HepG2 (cell line): ENCODE data around the gene NUP88. TPM values are rescaled to one million over a fixed set of nuclear protein-coding genes. Genes with fewer than 3 reads are reported as not detected.

Experiments
- CEBPG ChIP-seq: IDR thresholded peaks from 2 replicates; pipeline ENCODE4 v1.6.1; 2016
- FOXA1 ChIP-seq, 2 experiments: fragments of 450-650 bp in 1 of 2; sonication (generic) in 1 of 2; formaldehyde crosslinking in 1 of 2; IDR thresholded peaks; 2 replicates each; pipeline versions ENCODE4 v1.4.0 to v1.6.1; 2016 to 2020; ENCODE audit warnings: missing genetic modification reagents in 1 of 2
- JUNB ChIP-seq: sonication (generic); formaldehyde crosslinking; IDR thresholded peaks from 2 replicates; pipeline ENCODE4 v1.8.0; 2022; ENCODE audit warnings: missing genetic modification reagents, mild to moderate bottlenecking, borderline replicate concordance
- NAIF1 ChIP-seq: sonication (generic); formaldehyde crosslinking; IDR thresholded peaks from 2 replicates; pipeline ENCODE4 v1.5.0; 2020; ENCODE audit warnings: mild to moderate bottlenecking, missing genetic modification reagents, borderline replicate concordance
- NFRKB ChIP-seq: fragments of 450-650 bp; IDR thresholded peaks from 2 replicates; pipeline ENCODE4 v1.6.1; 2017
- NRL ChIP-seq: sonication (generic); formaldehyde crosslinking; IDR thresholded peaks from 2 replicates; pipeline ENCODE4 v1.5.0; 2020; ENCODE audit warnings: missing genetic modification reagents, mild to moderate bottlenecking, moderate library complexity, borderline replicate concordance
- PBX2 ChIP-seq: IDR thresholded peaks from 2 replicates; pipeline ENCODE4 v1.6.1; 2016; ENCODE audit warnings: control low read depth
- SKI ChIP-seq: fragments of 450-650 bp; IDR thresholded peaks from one replicate; pipeline ENCODE4 v1.6.1; 2018; ENCODE audit warnings: mild to moderate bottlenecking; ENCODE audit not compliant: partially characterized antibody
- SMYD3 ChIP-seq: sonication (generic); formaldehyde crosslinking; IDR thresholded peaks from 2 replicates; pipeline ENCODE4 v1.8.1; 2023; ENCODE audit warnings: mild to moderate bottlenecking, missing genetic modification reagents
- TOPORS ChIP-seq: sonication (generic); formaldehyde crosslinking; IDR thresholded peaks from 2 replicates; pipeline ENCODE4 v1.8.0; 2023; ENCODE audit warnings: mild to moderate bottlenecking, missing genetic modification reagents
- YY1 ChIP-seq: IDR thresholded peaks from 2 replicates; pipeline ENCODE4 v1.6.1; 2011; ENCODE audit warnings: low read length, low read depth, moderate library complexity, mild to moderate bottlenecking; ENCODE audit not compliant: insufficient read depth, insufficient replicate concordance
- ZMYM3 ChIP-seq: sonication (generic); formaldehyde crosslinking; IDR thresholded peaks from 2 replicates; pipeline ENCODE4 v1.5.1; 2020; ENCODE audit warnings: mild to moderate bottlenecking, missing genetic modification reagents
- ZNF10 ChIP-seq: sonication (generic); formaldehyde crosslinking; IDR thresholded peaks from 2 replicates; pipeline ENCODE4 v1.4.0; 2020; ENCODE audit warnings: mild to moderate bottlenecking, low read depth, missing genetic modification reagents, borderline replicate concordance
- ZNF224 ChIP-seq: sonication (generic); formaldehyde crosslinking; IDR thresholded peaks from 2 replicates; pipeline ENCODE4 v1.5.0; 2020; ENCODE audit warnings: mild to moderate bottlenecking, missing genetic modification reagents
- ZNF225 ChIP-seq: sonication (generic); formaldehyde crosslinking; IDR thresholded peaks from 2 replicates; pipeline ENCODE4 v1.4.0; 2020; ENCODE audit warnings: mild to moderate bottlenecking, missing genetic modification reagents
- ZNF3 ChIP-seq: IDR thresholded peaks from 2 replicates; pipeline ENCODE4 v1.7.0; 2017; ENCODE audit warnings: inconsistent platforms
- ZNF430 ChIP-seq: sonication (generic); formaldehyde crosslinking; IDR thresholded peaks from 2 replicates; pipeline ENCODE4 v1.9.0; 2021; ENCODE audit warnings: mild to moderate bottlenecking, missing genetic modification reagents
- ZNF44 ChIP-seq: sonication (generic); formaldehyde crosslinking; IDR thresholded peaks from 2 replicates; pipeline ENCODE4 v1.5.1; 2020; ENCODE audit warnings: mild to moderate bottlenecking, missing genetic modification reagents
- ZNF547 ChIP-seq: sonication (generic); formaldehyde crosslinking; IDR thresholded peaks from 2 replicates; pipeline ENCODE4 v1.5.1; 2020; ENCODE audit warnings: mild to moderate bottlenecking, missing genetic modification reagents
- ZNF644 ChIP-seq: IDR thresholded peaks from 2 replicates; pipeline ENCODE4 v1.6.1; 2016; ENCODE audit warnings: low read depth
- ZNF713 ChIP-seq: sonication (generic); formaldehyde crosslinking; IDR thresholded peaks from 2 replicates; pipeline ENCODE4 v1.4.0; 2020; ENCODE audit warnings: mild to moderate bottlenecking, missing genetic modification reagents
- ZNF788 ChIP-seq: sonication (generic); formaldehyde crosslinking; IDR thresholded peaks from 2 replicates; pipeline ENCODE4 v1.5.0; 2020; ENCODE audit warnings: mild to moderate bottlenecking, missing genetic modification reagents, borderline replicate concordance
- polyA plus RNA-seq, 8 experiments: library from polyadenylated mRNA; depleted of rRNA in 3 of 8; stranded (reverse) in 7 of 8; unstranded in 1 of 8; fragments of >200 nt; fragmentation: Illumina TruSeq in 4 of 8; extraction: Trizol in 4 of 8; gene quantifications; 2 replicates each; pipeline versions ENCODE4 v1.2.1 to v1.2.3, GENCODE V29; 2011 to 2016; ENCODE audit warnings: low read depth in 4 of 8, missing spikeins in 1 of 8, mixed read lengths in 1 of 8; ENCODE audit not compliant: insufficient read depth in 1 of 8
- total RNA-seq, 5 experiments: library from RNA; depleted of rRNA; stranded (reverse); fragments of >200 nt; fragmentation: Illumina TruSeq; extraction: Trizol; gene quantifications; 2 replicates each; pipeline ENCODE4 v1.2.3, GENCODE V29; 2016; ENCODE audit warnings: low read depth in 1 of 5
- TF ChIP-seq, protein P1 (sequence below): sonication (generic); formaldehyde crosslinking; IDR thresholded peaks from 2 replicates; pipeline ENCODE4 v1.8.1; 2022; ENCODE audit warnings: low read depth, mild to moderate bottlenecking, missing genetic modification reagents
- TF ChIP-seq, protein P2 (sequence below): sonication (generic); formaldehyde crosslinking; IDR thresholded peaks from 2 replicates; pipeline ENCODE4 v1.5.0; 2020; ENCODE audit warnings: missing genetic modification reagents, mild to moderate bottlenecking, borderline replicate concordance
- TF ChIP-seq, protein P3 (sequence below), 2 experiments: IDR thresholded peaks; 2 replicates each; pipeline ENCODE4 v1.6.1; 2011 to 2012; ENCODE audit warnings: low read length in 2 of 2, borderline replicate concordance in 1 of 2, low read depth in 1 of 2, mild to moderate bottlenecking in 1 of 2, moderate library complexity in 1 of 2

Gene NUP88
- total and polyA plus RNA-seq, 2 of the 13 experiments (the other 11 are each of a cell fraction or from before 2014, with no cell fraction given), result 48.2 to 130 TPM

DNA sequence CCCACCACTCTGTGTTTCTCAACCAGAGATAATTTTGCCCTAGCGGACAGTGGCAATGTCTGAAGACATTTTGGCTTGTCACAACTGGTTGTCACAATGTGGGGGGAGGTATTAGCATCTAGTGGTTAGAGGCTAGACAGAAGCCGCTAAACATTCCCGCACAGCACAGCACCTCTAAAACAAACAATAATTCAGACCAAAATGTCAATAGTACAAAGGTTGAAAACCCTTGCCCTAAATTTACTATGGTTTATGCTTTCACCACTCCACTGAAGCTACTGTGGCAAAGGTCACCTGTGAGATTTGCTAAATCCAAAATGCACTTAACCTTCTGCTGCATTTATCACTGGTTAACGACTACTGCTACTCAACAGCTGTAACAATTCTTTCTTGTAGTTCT is 14.1 kb downstream of the NUP88 start (continued):
- TF ChIP-seq TOPORS (CRISPR knock-in tag), result peak; percentile 44; the same call in 1 of the 2 replicates
- TF ChIP-seq ZNF713 (CRISPR knock-in tag), result no peak
- no peak for TF ChIP-seq ZNF430 (CRISPR knock-in tag)
- TF ChIP-seq, protein P1, sequence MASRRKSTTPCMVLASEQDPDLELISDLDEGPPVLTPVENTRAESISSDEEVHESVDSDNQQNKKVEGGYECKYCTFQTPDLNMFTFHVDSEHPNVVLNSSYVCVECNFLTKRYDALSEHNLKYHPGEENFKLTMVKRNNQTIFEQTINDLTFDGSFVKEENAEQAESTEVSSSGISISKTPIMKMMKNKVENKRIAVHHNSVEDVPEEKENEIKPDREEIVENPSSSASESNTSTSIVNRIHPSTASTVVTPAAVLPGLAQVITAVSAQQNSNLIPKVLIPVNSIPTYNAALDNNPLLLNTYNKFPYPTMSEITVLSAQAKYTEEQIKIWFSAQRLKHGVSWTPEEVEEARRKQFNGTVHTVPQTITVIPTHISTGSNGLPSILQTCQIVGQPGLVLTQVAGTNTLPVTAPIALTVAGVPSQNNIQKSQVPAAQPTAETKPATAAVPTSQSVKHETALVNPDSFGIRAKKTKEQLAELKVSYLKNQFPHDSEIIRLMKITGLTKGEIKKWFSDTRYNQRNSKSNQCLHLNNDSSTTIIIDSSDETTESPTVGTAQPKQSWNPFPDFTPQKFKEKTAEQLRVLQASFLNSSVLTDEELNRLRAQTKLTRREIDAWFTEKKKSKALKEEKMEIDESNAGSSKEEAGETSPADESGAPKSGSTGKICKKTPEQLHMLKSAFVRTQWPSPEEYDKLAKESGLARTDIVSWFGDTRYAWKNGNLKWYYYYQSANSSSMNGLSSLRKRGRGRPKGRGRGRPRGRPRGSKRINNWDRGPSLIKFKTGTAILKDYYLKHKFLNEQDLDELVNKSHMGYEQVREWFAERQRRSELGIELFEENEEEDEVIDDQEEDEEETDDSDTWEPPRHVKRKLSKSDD (CRISPR knock-in tag), result no peak
- TF ChIP-seq JUNB (CRISPR knock-in tag), result no peak
- no peak for TF ChIP-seq ZNF10
- TF ChIP-seq NFRKB, result no peak
- no peak for TF ChIP-seq ZNF788 (CRISPR knock-in tag)
- TF ChIP-seq YY1, result no peak
- 0 out of 2 replicates have a peak, but pooled peaks have one; percentile 60 for TF ChIP-seq ZNF547 (CRISPR knock-in tag)
- TF ChIP-seq PBX2 (CRISPR knock-in tag), result no peak
- no peak for TF ChIP-seq ZNF644
- TF ChIP-seq, protein P2, sequence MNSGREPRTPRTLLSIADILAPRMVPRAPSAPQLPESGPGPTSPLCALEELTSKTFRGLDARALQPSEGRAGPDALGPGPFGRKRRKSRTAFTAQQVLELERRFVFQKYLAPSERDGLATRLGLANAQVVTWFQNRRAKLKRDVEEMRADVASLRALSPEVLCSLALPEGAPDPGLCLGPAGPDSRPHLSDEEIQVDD (CRISPR knock-in tag), result no peak
- no peak for TF ChIP-seq NRL (CRISPR knock-in tag)
- TF ChIP-seq SKI, result peak; percentile 98
- TF ChIP-seq FOXA1 (IDR thresholded peaks at IDR 0.05), result peak; percentile 76
- peak; percentile 72 for TF ChIP-seq FOXA1 (CRISPR knock-in tag; IDR thresholded peaks at IDR 0.05)
- no peak for TF ChIP-seq ZNF224 (CRISPR knock-in tag)
- no peak for TF ChIP-seq ZMYM3 (CRISPR knock-in tag)
- TF ChIP-seq NAIF1 (CRISPR knock-in tag), result no peak
- no peak for TF ChIP-seq ZNF225
- peak; percentile 61; the same call in 1 of the 2 replicates for TF ChIP-seq SMYD3 (CRISPR knock-in tag)
- no peak for TF ChIP-seq ZNF44
- no peak for TF ChIP-seq ZNF3
- TF ChIP-seq, protein P3, sequence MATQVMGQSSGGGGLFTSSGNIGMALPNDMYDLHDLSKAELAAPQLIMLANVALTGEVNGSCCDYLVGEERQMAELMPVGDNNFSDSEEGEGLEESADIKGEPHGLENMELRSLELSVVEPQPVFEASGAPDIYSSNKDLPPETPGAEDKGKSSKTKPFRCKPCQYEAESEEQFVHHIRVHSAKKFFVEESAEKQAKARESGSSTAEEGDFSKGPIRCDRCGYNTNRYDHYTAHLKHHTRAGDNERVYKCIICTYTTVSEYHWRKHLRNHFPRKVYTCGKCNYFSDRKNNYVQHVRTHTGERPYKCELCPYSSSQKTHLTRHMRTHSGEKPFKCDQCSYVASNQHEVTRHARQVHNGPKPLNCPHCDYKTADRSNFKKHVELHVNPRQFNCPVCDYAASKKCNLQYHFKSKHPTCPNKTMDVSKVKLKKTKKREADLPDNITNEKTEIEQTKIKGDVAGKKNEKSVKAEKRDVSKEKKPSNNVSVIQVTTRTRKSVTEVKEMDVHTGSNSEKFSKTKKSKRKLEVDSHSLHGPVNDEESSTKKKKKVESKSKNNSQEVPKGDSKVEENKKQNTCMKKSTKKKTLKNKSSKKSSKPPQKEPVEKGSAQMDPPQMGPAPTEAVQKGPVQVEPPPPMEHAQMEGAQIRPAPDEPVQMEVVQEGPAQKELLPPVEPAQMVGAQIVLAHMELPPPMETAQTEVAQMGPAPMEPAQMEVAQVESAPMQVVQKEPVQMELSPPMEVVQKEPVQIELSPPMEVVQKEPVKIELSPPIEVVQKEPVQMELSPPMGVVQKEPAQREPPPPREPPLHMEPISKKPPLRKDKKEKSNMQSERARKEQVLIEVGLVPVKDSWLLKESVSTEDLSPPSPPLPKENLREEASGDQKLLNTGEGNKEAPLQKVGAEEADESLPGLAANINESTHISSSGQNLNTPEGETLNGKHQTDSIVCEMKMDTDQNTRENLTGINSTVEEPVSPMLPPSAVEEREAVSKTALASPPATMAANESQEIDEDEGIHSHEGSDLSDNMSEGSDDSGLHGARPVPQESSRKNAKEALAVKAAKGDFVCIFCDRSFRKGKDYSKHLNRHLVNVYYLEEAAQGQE (IDR thresholded peaks at IDR 0.05; ENCODE audit: borderline replicate concordance in 1 of 2, low read depth in 1 of 2, low read length in 2 of 2), result 0 out of 4 replicates have a peak, but pooled peaks of 1 of the 2 experiments have one; percentile 32
- peak; percentile 53 for TF ChIP-seq CEBPG (CRISPR knock-in tag)
